GM12872 (cell line): Measurements from ENCODE around the gene TJP3.

Experiments
- TF ChIP-seq, protein P1 (sequence below): IDR thresholded peaks from 3 replicates; pipeline ENCODE4 v1.5.1; 2011; ENCODE audit warnings: low read depth, mild to moderate bottlenecking, low read length, moderate library complexity; ENCODE audit not compliant: insufficient read depth

Gene TJP3

DNA sequence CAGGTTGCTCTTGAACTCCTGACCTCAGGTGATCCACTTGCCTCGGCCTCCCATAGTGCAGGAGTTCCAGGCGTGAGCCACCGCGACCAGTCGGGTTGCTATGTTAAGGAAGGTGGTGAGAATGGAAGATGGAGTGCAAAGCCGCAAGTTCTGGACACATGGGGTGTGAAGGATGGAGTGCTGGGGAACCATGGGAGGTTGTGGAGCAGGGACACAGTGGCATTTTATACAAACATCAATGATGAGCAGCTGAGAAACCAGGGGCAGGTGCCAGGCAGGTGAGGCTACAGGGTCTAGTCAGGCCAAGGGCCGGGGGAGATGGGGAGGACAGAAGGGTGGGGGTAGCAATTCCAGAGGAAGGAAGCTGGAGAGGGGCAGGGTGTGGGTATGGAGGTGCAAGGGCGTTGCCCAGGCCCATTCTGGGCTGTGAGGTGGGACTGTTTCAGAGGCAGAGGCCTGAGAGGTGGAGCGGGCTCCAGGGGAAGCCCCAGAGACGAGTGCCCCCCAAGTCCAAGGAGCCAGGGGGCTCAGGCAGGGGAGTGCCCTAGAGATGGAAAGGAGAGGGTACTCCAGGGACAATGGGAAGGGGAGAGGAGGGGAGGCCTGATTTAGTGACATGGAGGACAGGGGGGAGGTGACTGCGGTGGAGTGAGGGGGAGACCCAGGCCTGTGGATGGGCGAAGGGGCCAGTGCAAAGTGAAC lies 65.8 kb downstream of the TJP3 start:
- TF ChIP-seq, protein P1, sequence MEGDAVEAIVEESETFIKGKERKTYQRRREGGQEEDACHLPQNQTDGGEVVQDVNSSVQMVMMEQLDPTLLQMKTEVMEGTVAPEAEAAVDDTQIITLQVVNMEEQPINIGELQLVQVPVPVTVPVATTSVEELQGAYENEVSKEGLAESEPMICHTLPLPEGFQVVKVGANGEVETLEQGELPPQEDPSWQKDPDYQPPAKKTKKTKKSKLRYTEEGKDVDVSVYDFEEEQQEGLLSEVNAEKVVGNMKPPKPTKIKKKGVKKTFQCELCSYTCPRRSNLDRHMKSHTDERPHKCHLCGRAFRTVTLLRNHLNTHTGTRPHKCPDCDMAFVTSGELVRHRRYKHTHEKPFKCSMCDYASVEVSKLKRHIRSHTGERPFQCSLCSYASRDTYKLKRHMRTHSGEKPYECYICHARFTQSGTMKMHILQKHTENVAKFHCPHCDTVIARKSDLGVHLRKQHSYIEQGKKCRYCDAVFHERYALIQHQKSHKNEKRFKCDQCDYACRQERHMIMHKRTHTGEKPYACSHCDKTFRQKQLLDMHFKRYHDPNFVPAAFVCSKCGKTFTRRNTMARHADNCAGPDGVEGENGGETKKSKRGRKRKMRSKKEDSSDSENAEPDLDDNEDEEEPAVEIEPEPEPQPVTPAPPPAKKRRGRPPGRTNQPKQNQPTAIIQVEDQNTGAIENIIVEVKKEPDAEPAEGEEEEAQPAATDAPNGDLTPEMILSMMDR, result no peak

DNA sequence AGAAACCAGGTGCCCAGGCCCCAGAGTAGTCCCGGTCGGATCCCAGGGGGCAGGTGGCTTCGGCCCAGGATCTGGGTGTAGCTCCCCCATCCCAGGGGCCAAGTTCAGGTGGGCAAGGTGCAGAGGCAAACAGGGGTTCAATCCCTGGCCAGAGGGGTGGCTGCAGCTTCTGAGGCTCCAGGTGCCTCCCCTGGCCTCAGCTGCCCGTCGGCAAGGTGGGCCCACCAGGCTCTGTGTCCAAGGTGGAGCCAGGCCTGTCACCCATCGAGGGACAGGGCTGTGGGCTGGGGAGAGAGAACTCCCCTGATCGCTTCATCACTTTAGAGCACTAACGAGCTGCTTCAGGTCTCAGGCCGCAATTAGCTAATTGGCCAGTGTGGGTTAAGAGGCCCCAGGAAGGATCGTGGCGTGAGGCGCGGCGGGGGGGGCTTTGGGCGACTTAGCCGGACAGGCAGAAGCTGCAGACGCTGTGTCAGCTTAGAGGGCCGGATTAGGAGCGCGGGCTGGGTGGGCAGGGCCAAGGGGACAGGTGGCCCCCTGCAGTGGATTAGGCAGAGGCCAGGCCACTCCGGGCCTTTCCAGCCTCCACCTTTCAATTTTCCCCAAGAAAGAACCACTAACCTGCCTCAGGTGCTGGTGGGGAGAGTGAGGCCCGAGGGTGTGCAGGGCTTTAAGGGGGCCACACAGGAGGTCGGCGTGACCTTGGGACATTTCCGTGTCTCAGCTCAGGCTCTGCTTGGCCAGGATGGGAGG lies 66.6 kb downstream of the TJP3 start:
- TF ChIP-seq, protein P1, result no peak

DNA sequence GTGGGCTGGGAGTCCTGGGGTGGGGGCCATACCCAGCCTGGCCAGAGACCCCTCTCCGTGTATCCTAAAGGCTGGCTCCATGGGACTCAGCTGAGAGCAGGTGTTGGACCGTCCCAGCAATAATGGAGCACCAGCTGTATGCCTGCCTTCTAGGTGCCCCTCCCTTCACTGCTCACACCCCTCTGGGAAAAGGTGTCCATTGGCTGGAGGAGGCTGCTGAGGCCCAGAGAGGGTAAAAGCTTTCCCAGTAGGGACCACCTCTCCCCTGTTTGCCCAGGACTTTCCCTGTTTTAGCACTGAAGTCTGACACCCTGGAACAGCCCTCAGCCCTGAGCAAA lies 67.2 kb downstream of the TJP3 start:
- TF ChIP-seq, protein P1, result no peak

DNA sequence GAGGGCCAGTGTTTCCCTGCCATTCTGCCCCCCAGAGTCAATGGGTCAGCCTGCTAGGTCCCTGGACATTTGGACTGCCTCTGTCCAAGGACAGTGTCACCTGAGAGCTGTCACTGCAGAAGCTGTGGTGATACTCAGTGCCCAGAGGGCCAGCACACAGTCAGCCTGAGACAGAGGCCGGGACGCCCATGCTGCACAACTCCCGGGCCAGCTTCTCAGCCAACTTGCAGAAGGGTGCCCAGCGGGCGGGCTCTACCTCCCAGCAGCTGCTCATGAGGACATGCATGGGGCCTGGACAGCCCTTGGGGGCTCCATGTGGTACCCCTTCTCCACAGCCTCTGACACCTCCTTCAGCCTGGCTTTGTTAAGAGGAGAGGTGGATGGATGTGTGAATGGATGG lies 67.6 kb downstream of the TJP3 start:
- TF ChIP-seq, protein P1, result no peak

DNA sequence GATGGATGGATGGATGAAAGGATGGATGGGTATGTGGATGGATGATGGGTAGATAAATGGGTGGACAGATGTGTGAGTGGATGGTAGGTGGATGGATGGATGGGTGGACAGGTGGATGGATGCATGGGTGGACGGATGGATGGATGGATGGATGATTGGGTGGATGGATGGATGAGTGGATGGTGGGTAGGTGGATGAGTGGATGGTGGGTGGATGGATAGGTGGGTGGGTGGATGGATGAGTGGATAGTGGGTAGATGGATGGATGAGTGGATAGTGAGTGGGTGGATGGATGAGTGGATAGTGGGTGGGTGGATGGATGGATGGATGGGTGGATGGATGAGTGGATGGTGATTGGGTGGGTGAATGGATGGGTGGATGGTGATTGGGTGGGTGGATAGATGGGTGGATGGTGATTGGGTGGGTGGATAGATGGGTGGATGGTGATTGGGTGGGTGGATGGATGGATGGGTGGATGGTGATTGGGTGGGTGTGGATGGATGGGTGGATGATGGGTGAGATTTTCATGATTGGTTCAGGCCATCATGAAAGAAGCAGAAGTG lies 68.4 kb downstream of the TJP3 start:
- TF ChIP-seq, protein P1, result no peak

DNA sequence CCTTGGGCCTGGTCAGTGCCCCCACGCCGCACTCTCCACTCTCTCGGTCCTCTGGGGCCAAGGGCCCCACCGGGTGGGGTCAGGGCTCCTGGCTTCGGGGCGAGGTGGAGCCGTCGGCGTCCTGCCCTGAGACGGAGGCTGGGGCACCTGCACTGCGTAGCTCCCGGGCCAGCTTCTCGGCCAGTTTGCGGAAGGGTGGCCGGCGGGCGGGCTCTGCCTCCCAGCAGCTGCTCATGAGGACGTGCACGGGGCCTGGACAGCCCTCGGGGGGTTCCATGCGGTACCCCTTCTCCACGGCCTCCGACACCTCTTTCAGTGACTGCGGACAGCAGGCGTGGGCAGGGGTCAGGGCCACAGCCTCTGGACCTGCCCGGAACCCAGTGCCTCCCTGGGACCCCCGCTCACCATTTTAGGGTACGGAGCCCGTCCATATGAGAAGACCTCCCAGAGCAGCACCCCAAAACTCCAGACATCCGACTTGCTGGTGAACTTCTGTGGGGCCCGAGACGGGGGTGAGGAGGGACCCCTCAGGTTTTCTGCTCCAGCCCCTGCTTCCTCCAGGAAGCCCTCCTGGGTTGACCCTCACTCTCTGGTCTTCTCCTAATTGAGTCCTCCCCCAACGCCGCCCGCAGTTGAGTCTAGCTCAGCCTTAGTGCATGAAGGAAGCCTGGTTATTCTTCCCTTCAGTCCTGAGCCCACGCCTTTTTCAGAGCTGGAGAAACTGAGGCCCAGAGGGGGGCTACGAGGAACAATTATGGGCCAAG lies 70.1 kb downstream of the TJP3 start:
- TF ChIP-seq, protein P1, result no peak
